GM12864 (cell line): Measurements from ENCODE around the gene ETFDH.
"Not testable (repeated sequence)": the region's sequence is repeated elsewhere in the genome, so short reads cannot be mapped to it uniquely, and the experiment has no call there.

ENCODE experiments used
- DNase-seq: peaks from one replicate; pipeline ENCODE4 v3.0.0-alpha.2; 2011; ENCODE audit warnings: low read depth
- H3K4me3 ChIP-seq: 2 replicates; pipeline ENCODE4 v1.5.1; 2011; ENCODE audit warnings: mild to moderate bottlenecking, low read depth, low read length, control low read depth
- CTCF ChIP-seq: IDR thresholded peaks from 2 replicates; pipeline ENCODE4 v1.5.1; 2011; ENCODE audit warnings: low read depth, mild to moderate bottlenecking, moderate library complexity, low read length, control low read depth, inconsistent platforms; ENCODE audit errors: missing control alignments

ETFDH gene

GRCh38 chr4:158644760-158645159 lies 27.3 kb upstream of the ETFDH start:
- DNase-seq: no peak
- no peak overlapping the region for H3K4me3 ChIP-seq
- no peak for TF ChIP-seq CTCF

GRCh38 chr4:158649111-158649680 lies 22.9 kb upstream of the ETFDH start:
- DNase-seq: no peak
- H3K4me3 ChIP-seq: no peak overlapping the region
- no peak for TF ChIP-seq CTCF

GRCh38 chr4:158652920-158653319 lies 19.2 kb upstream of the ETFDH start:
- no peak overlapping the region; the same call in 1 of the 2 replicates for H3K4me3 ChIP-seq
- TF ChIP-seq CTCF: no peak
- no peak for DNase-seq

GRCh38 chr4:158656439-158656838 lies 15.7 kb upstream of the ETFDH start:
- TF ChIP-seq CTCF: no peak

GRCh38 chr4:158657291-158657690 lies 14.8 kb upstream of the ETFDH start:
- TF ChIP-seq CTCF: no peak
- H3K4me3 ChIP-seq: no peak overlapping the region
- no peak for DNase-seq

More at GRCh38 chr4:158656439-158656838, 15.7 kb upstream of the ETFDH start:
- H3K4me3 ChIP-seq: no peak overlapping the region
- DNase-seq: no peak

GRCh38 chr4:158663255-158663654 lies 8.8 kb upstream of the ETFDH start:
- not testable (repeated sequence) for DNase-seq, H3K4me3 ChIP-seq

GRCh38 chr4:158663707-158664625 lies 8.1 kb upstream of the ETFDH start:
- not testable (repeated sequence) for H3K4me3 ChIP-seq, DNase-seq

GRCh38 chr4:158664806-158665205 lies 7.3 kb upstream of the ETFDH start:
- no peak for TF ChIP-seq CTCF
- no peak for DNase-seq
- no peak overlapping the region for H3K4me3 ChIP-seq
